CD14-positive monocyte (primary cell): Measurements from ENCODE around the gene QPCT. TPM values are rescaled to one million over a fixed set of nuclear protein-coding genes. Genes with fewer than 3 reads are reported as not detected.

Experiments used
- DNase-seq, 3 donors: peaks; one replicate each; pipeline ENCODE4 v3.0.0-alpha.2; 2011 to 2022
- H2AFZ ChIP-seq: 2 replicates; pipeline ENCODE4 v1.6.0; 2012; ENCODE audit warnings: mild to moderate bottlenecking, low read depth, low read length, inconsistent platforms; ENCODE audit not compliant: insufficient read depth, poor library complexity, severe bottlenecking
- H3K27ac ChIP-seq, 2 donors: 1 replicate in 1 of 2; 2 replicates in 1 of 2; pipeline ENCODE4 v1.5.1; 2012 to 2013; ENCODE audit warnings: low read length in 2 of 2, control low read depth in 1 of 2, inconsistent platforms in 1 of 2, low read depth in 1 of 2, mild to moderate bottlenecking in 1 of 2
- H3K27me3 ChIP-seq, 2 donors: one replicate each; pipeline versions ENCODE4 v1.6.0 to v1.6.1; 2011 to 2013; ENCODE audit warnings: low read length in 2 of 2; ENCODE audit not compliant: control insufficient read depth in 2 of 2, insufficient read depth in 2 of 2
- H3K36me3 ChIP-seq, 2 donors: replicated peaks in 1 of 2; 1 replicate in 1 of 2; 2 replicates in 1 of 2; pipeline versions ENCODE4 v1.5.1 to v1.6.1; 2012 to 2013; ENCODE audit warnings: low read length in 2 of 2, control low read depth in 1 of 2, inconsistent platforms in 1 of 2, mild to moderate bottlenecking in 1 of 2; ENCODE audit not compliant: insufficient read depth in 2 of 2, control insufficient read depth in 1 of 2
- H3K4me1 ChIP-seq, 2 donors: 1 replicate in 1 of 2; 2 replicates in 1 of 2; pipeline versions ENCODE4 v1.5.1 to v1.6.1; 2012 to 2013; ENCODE audit warnings: low read length in 2 of 2, control low read depth in 1 of 2, inconsistent platforms in 1 of 2, mild to moderate bottlenecking in 1 of 2, moderate library complexity in 1 of 2; ENCODE audit not compliant: insufficient read depth in 2 of 2, control insufficient read depth in 1 of 2
- H3K4me2 ChIP-seq: replicated peaks from 2 replicates; pipeline ENCODE3; 2012; ENCODE audit warnings: low read length, moderate library complexity, mild to moderate bottlenecking; ENCODE audit not compliant: poor library complexity, severe bottlenecking; ENCODE audit errors: extremely low read depth
- H3K4me3 ChIP-seq, 3 experiments: fragments of 200-600 bp in 1 of 3; sonication (generic) in 1 of 3; replicated peaks in 1 of 3; 1 replicate in 2 of 3; 2 replicates in 1 of 3; pipeline ENCODE4 v1.5.1; 2011 to 2013; ENCODE audit warnings: low read length in 3 of 3, mild to moderate bottlenecking in 3 of 3, control low read depth in 2 of 3, low read depth in 2 of 3, inconsistent platforms in 1 of 3, moderate library complexity in 1 of 3
- H3K79me2 ChIP-seq: 2 replicates; pipeline ENCODE4 v1.6.0; 2012; ENCODE audit warnings: mild to moderate bottlenecking, control low read depth, inconsistent platforms, low read length, moderate library complexity; ENCODE audit not compliant: insufficient read depth
- H3K9ac ChIP-seq: 2 replicates; pipeline ENCODE4 v1.6.0; 2017; ENCODE audit warnings: low read length, mild to moderate bottlenecking; ENCODE audit not compliant: insufficient read depth, poor library complexity, severe bottlenecking
- H3K9me3 ChIP-seq, 2 donors: replicated peaks in 1 of 2; 1 replicate in 1 of 2; 2 replicates in 1 of 2; pipeline versions ENCODE4 v1.5.1 to v1.6.1; 2012 to 2013; ENCODE audit warnings: low read length in 2 of 2, control low read depth in 1 of 2; ENCODE audit not compliant: control insufficient read depth in 1 of 2, insufficient read depth in 1 of 2
- H4K20me1 ChIP-seq: 2 replicates; pipeline ENCODE4 v1.6.0; 2012; ENCODE audit warnings: mild to moderate bottlenecking, low read length, control low read depth, moderate library complexity; ENCODE audit not compliant: insufficient read depth
- H3K27ac Mint-ChIP-seq, 7 donors: one replicate each; pipeline ENCODE4 v1.8.0; 2020; ENCODE audit warnings: mild to moderate bottlenecking in 7 of 7, mixed read lengths in 7 of 7, moderate library complexity in 6 of 7, inconsistent platforms in 2 of 7
- H3K27me3 Mint-ChIP-seq, 3 donors: one replicate each; pipeline ENCODE4 v1.8.0; 2021 to 2022; ENCODE audit warnings: low read depth in 3 of 3, mild to moderate bottlenecking in 3 of 3, mixed read lengths in 3 of 3, moderate library complexity in 3 of 3, inconsistent platforms in 1 of 3
- H3K36me3 Mint-ChIP-seq, 2 donors: one replicate each; pipeline ENCODE4 v1.8.0; 2020; ENCODE audit warnings: mixed read lengths in 2 of 2, inconsistent platforms in 1 of 2, mild to moderate bottlenecking in 1 of 2
- H3K4me1 Mint-ChIP-seq: one replicate; pipeline ENCODE4 v1.8.0; 2020; ENCODE audit warnings: mild to moderate bottlenecking, mixed read lengths
- H3K4me3 Mint-ChIP-seq, 2 donors: one replicate each; pipeline ENCODE4 v1.8.0; 2020; ENCODE audit warnings: mild to moderate bottlenecking in 2 of 2, mixed read lengths in 2 of 2, moderate library complexity in 1 of 2
- H3K9me3 Mint-ChIP-seq, 7 donors: one replicate each; pipeline ENCODE4 v1.8.0; 2020 to 2022; ENCODE audit warnings: mixed read lengths in 7 of 7, mild to moderate bottlenecking in 6 of 7, moderate library complexity in 6 of 7, inconsistent platforms in 2 of 7
- WGBS: methylation state at CpG from one replicate; pipeline ENCODE4 v1.1.5; 2013; ENCODE audit warnings: missing lambda C conversion rate; ENCODE audit not compliant: insufficient coverage; 5-methylcytosine and 5-hydroxymethylcytosine counted together
- intact Hi-C, 2 donors: fragments of 100-400 bp; cut with micrococcal nuclease; formaldehyde crosslinking; loops; one replicate each; pipeline versions ENCODE4 v1.15.0 to v1.15.1; 2023
- polyA plus RNA-seq, 3 donors: library from polyadenylated mRNA; depleted of rRNA in 1 of 3; unstranded in 2 of 3; stranded (reverse) in 1 of 3; fragments of 300-500 nt in 2 of 3; fragments of >200 nt in 1 of 3; fragmentation: Illumina TruSeq in 2 of 3; gene quantifications; 1 replicate in 2 of 3; 2 replicates in 1 of 3; pipeline ENCODE4 v1.2.3, GENCODE V29; 2012 to 2021
- TF ChIP-seq, protein P1 (sequence below): fragments of 200-600 bp; IDR thresholded peaks from one replicate; pipeline ENCODE4 v1.8.0; 2022; ENCODE audit warnings: antibody characterized with exemption, mild to moderate bottlenecking

The QPCT gene
- polyA plus RNA-seq, 3 donors, result 54.7 to 302 (median 272) TPM

DNA sequence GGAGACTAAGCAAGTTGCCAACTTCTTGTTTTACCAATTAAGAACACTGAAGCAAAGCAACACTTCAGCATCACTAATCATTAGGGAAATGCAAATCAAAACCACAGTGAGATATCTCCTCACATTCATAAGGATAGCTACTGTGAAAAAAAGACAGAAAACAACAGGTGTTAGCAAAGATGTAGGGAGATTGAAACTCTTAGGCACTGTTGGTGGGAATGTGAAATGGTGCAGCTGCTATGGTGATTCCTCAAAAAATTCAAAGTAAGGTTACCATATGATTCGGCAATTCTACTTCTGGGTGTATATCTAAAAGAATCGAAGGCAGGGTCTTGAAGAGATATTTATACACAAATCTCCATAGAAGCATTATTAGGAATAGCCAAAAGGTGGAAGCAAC lies 11.2 kb upstream of the QPCT start:
- H3K27me3 ChIP-seq, result no peaks in the 10 kb centered on the region
- H3K27me3 Mint-ChIP-seq, result peaks cover 0 to 1% (median 0%) of the 10 kb centered on the region in 3 donors
- no peaks in the 10 kb centered on the region for H3K79me2 ChIP-seq
- H3K4me3 Mint-ChIP-seq, result no peak overlapping the region
- H3K27ac ChIP-seq, result no peak overlapping the region
- no peak overlapping the region for H3K9ac ChIP-seq
- no CpG with 5 or more reads among the region's 2 CpGs for WGBS
- H3K4me2 ChIP-seq, result no peak overlapping the region
- DNase-seq, result no peak
- H3K4me1 Mint-ChIP-seq, result peaks cover 25% of the 10 kb centered on the region
- H4K20me1 ChIP-seq, result no peaks in the 10 kb centered on the region
- H3K9me3 ChIP-seq, result no peaks in the 10 kb centered on the region
- no peaks in the 10 kb centered on the region for H3K36me3 Mint-ChIP-seq
- H3K9me3 Mint-ChIP-seq, result no peaks in the 10 kb centered on the region
- no peak overlapping the region for H3K4me3 ChIP-seq
- no peak overlapping the region for H3K27ac Mint-ChIP-seq
- H2AFZ ChIP-seq, result no peak overlapping the region
- TF ChIP-seq, protein P1, sequence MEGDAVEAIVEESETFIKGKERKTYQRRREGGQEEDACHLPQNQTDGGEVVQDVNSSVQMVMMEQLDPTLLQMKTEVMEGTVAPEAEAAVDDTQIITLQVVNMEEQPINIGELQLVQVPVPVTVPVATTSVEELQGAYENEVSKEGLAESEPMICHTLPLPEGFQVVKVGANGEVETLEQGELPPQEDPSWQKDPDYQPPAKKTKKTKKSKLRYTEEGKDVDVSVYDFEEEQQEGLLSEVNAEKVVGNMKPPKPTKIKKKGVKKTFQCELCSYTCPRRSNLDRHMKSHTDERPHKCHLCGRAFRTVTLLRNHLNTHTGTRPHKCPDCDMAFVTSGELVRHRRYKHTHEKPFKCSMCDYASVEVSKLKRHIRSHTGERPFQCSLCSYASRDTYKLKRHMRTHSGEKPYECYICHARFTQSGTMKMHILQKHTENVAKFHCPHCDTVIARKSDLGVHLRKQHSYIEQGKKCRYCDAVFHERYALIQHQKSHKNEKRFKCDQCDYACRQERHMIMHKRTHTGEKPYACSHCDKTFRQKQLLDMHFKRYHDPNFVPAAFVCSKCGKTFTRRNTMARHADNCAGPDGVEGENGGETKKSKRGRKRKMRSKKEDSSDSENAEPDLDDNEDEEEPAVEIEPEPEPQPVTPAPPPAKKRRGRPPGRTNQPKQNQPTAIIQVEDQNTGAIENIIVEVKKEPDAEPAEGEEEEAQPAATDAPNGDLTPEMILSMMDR, result no peak
- H3K4me1 ChIP-seq, result peaks cover 13 to 34% of the 10 kb centered on the region in 2 donors
- no peaks in the 10 kb centered on the region for H3K36me3 ChIP-seq
- intact Hi-C loops, result no loop called here

DNA sequence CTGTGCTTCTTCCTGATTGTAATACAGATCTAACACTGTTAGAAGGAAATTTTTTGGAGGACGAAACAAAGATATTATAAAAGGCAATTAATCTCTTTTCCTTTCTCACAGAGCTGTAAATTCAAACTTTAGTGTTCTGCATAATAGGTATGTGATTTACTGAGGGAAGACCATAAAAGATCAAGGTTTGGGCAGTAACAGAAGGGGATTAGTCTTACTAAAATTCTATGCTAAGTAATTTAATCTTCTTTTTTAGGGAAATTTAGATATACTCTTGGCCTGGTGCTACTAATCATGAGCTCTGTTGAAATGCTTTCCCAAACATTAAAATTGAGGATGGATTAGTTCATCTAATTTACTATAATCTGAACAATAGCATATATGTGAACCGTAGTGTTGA lies 8.8 kb upstream of the QPCT start:
- Histone ChIP-seq H4K20me1 (no peaks in the 10 kb centered on the region), H3K9ac (no peak overlapping the region), H3K4me2 (peak overlapping the region; percentile 18), H3K4me3 (no peak overlapping the region), H3K27me3 (no peaks in the 10 kb centered on the region), H3K9me3 (no peaks in the 10 kb centered on the region), H3K79me2 (no peaks in the 10 kb centered on the region), H3K27ac (peak overlapping the region in 1 of 2 donors; percentile 56), H3K36me3 (no peaks in the 10 kb centered on the region), H3K4me1 (peaks cover 15 to 41% of the 10 kb centered on the region in 2 donors), H2AFZ (peak overlapping the region; percentile 19)
- WGBS, result no CpG with 5 or more reads among the region's 2 CpGs
- intact Hi-C loops, result no loop called here
- H3K36me3 Mint-ChIP-seq, result no peaks in the 10 kb centered on the region
- H3K4me1 Mint-ChIP-seq, result peaks cover 31% of the 10 kb centered on the region
- peak overlapping the region in 2 of 7 donors; percentile 50 to 68 for H3K27ac Mint-ChIP-seq
- H3K9me3 Mint-ChIP-seq, result no peaks in the 10 kb centered on the region
- TF ChIP-seq, protein P1, result no peak
- no peak for DNase-seq
- no peak overlapping the region for H3K4me3 Mint-ChIP-seq
- peaks cover 0 to 4% (median 0%) of the 10 kb centered on the region in 3 donors for H3K27me3 Mint-ChIP-seq
